ENCODE results near the gene TPK1. TPM values are rescaled to one million over a fixed set of nuclear protein-coding genes. Genes with fewer than 3 reads are reported as not detected.

Gene TPK1
- total RNA-seq, 1 donor from 2014 or later = 20.0 TPM

- Mint-ChIP-seq H3K36me3 (ENCODE audit: low read depth) (no peaks in the 10 kb centered on the region), H3K9me3 (no peaks in the 10 kb centered on the region), H3K27me3 (peaks cover 10% of the 10 kb centered on the region), H3K4me3 (no peak overlapping the region), H3K27ac (no peak overlapping the region), H3K4me1 (no peaks in the 10 kb centered on the region)
- ChIA-PET CTCF (no interaction called here), POLR2A (no interaction called here)
- ATAC-seq (ENCODE audit: low read depth) (no peak), DNase-seq (no peak)
- intact Hi-C loops (cut with micrococcal nuclease) = no loop called here
- no peak for TF ChIP-seq CTCF (IDR thresholded peaks at IDR 0.05)
These were observed 428.5 kb downstream of the TPK1 start for GRCh38 chr7:144407266-144407931.

GRCh38 chr7:144404946-144405345 lies 430.9 kb downstream of the TPK1 start:
- no peak for DNase-seq
- Mint-ChIP-seq H3K9me3 (no peaks in the 10 kb centered on the region), H3K36me3 (ENCODE audit: low read depth) (no peaks in the 10 kb centered on the region), H3K27ac (no peak overlapping the region), H3K4me1 (no peaks in the 10 kb centered on the region), H3K27me3 (peaks cover 7% of the 10 kb centered on the region), H3K4me3 (no peak overlapping the region)
- CTCF ChIA-PET = no interaction called here
- intact Hi-C loops (cut with micrococcal nuclease) = no loop called here
- TF ChIP-seq CTCF (IDR thresholded peaks at IDR 0.05) = no peak
- POLR2A ChIA-PET = no interaction called here
- ATAC-seq (ENCODE audit: low read depth) = no peak

- ATAC-seq (ENCODE audit: low read depth) (no peak), DNase-seq (no peak)
- Mint-ChIP-seq H3K27ac (no peak within 1 kb of the TSS), H3K27me3 (peaks cover 6% of the 10 kb centered on the region), H3K36me3 (ENCODE audit: low read depth) (no peaks in the 10 kb centered on the region), H3K4me3 (no peak within 1 kb of the TSS), H3K9me3 (no peaks in the 10 kb centered on the region), H3K4me1 (no peaks in the 10 kb centered on the region)
- TF ChIP-seq CTCF (IDR thresholded peaks at IDR 0.05) = no peak
- ChIA-PET POLR2A (no interaction called here), CTCF (no interaction called here)
- intact Hi-C loops (cut with micrococcal nuclease) = no loop called here
These were observed 432.2 kb downstream of the TPK1 start, which contains the start of gene NOBOX for GRCh38 chr7:144403649-144404061. Gene NOBOX (minus strand): TSS chr7:144403693.

- Mint-ChIP-seq H3K27me3 (peaks cover 8% of the 10 kb centered on the region), H3K36me3 (ENCODE audit: low read depth) (no peaks in the 10 kb centered on the region), H3K4me1 (no peaks in the 10 kb centered on the region), H3K4me3 (no peak overlapping the region), H3K27ac (no peak overlapping the region), H3K9me3 (no peaks in the 10 kb centered on the region)
- POLR2A ChIA-PET = no interaction called here
- CTCF ChIA-PET = no interaction called here
- DNase-seq (no peak), ATAC-seq (ENCODE audit: low read depth) (no peak)
- intact Hi-C loops (cut with micrococcal nuclease) = no loop called here
- no peak for TF ChIP-seq CTCF (IDR thresholded peaks at IDR 0.05)
These were observed 432.8 kb downstream of the TPK1 start for GRCh38 chr7:144403102-144403501.
